GM12892 (cell line): ENCODE results near the gene FAM210B.

Experiments
- POLR2A ChIP-seq: IDR thresholded peaks from 2 replicates; pipeline ENCODE4 v1.6.1; 2011; ENCODE audit warnings: low read depth, low read length, control low read depth
- POLR2AphosphoS5 ChIP-seq: IDR thresholded peaks from 2 replicates; pipeline ENCODE4 v1.6.1; 2011; ENCODE audit warnings: low read depth, low read length, control low read depth

DNA sequence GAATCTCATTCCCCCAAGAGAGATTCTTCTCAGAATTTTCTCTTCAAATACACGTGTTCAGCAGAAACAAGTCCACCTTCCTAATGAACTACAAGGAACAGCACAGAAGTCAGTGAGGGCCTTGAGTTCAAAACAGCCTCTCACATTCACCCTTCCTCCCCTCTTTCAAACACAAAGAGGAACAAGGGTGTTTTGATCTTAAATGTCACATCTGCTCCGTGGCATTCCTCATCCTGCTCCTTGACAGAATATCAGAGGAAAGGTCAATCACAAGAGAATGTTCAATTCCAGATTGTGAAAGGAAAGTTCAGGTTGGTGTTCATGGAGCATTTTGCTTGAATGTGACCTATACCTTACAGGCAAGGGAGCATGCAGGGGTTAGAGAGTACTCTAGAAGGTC is 35.6 kb upstream of the FAM210B start:
- TF ChIP-seq POLR2A (no peak), POLR2AphosphoS5 (no peak)
